GM21526 (cell line): ENCODE data around the gene STC2.
A peak's percentile ranks its signal among the peaks of the same experiment; 100 is the strongest.
"Not testable (repeated sequence)": the region's sequence is repeated elsewhere in the genome, so short reads cannot be mapped to it uniquely, and the experiment has no call there.

Experiments
- ATAC-seq: cut with Tn5 transposase; IDR thresholded peaks from one replicate; pipeline ENCODE4 v1.9.1; 2021; ENCODE audit warnings: moderate library complexity; ENCODE audit not compliant: unreplicated experiment, low FRiP score

STC2 gene

GRCh38 chr5:173296737-173297676, 31.2 kb downstream of the STC2 start:
- no peak for ATAC-seq

- ATAC-seq, result no peak
Measured at GRCh38 chr5:173295796-173296195, 32.4 kb downstream of the STC2 start.

GRCh38 chr5:173294673-173295320, 33.4 kb downstream of the STC2 start:
- no peak for ATAC-seq

GRCh38 chr5:173293817-173294672, 34.2 kb downstream of the STC2 start:
- ATAC-seq, result peak; percentile 80

- ATAC-seq, result no peak
Measured at GRCh38 chr5:173291722-173292658, 36.2 kb downstream of the STC2 start.

- ATAC-seq, result no peak
Measured at GRCh38 chr5:173290477-173291131, 37.6 kb downstream of the STC2 start.

- ATAC-seq, result no peak
Measured at GRCh38 chr5:173289372-173289771, 38.8 kb downstream of the STC2 start.

GRCh38 chr5:173288632-173289031, 39.6 kb downstream of the STC2 start:
- ATAC-seq, result no peak

GRCh38 chr5:173287086-173287485, 41.1 kb downstream of the STC2 start:
- no peak for ATAC-seq

- not testable (repeated sequence) for ATAC-seq
Measured at GRCh38 chr5:173284343-173284958, 43.8 kb downstream of the STC2 start.

GRCh38 chr5:173283318-173284288, 44.6 kb downstream of the STC2 start:
- peak; percentile 94 for ATAC-seq

- no peak for ATAC-seq
Measured at GRCh38 chr5:173282916-173283315, 45.3 kb downstream of the STC2 start.

- no peak for ATAC-seq
Measured at GRCh38 chr5:173281910-173282309, 46.3 kb downstream of the STC2 start.

- no peak for ATAC-seq
Measured at GRCh38 chr5:173279166-173279565, 49.0 kb downstream of the STC2 start.

GRCh38 chr5:173278641-173279040, 49.6 kb downstream of the STC2 start:
- ATAC-seq, result no peak

GRCh38 chr5:173278172-173278571, 50.0 kb downstream of the STC2 start:
- no peak for ATAC-seq

GRCh38 chr5:173274771-173275170, 53.4 kb downstream of the STC2 start:
- ATAC-seq, result no peak

GRCh38 chr5:173271419-173271818, 56.8 kb downstream of the STC2 start:
- ATAC-seq, result no peak
